ENCODE measurements around the gene SYNGR4.

GRCh38 chr19:48359123-48359522, 5.0 kb upstream of the SYNGR4 start:
- no peak for TF ChIP-seq CTCF (IDR thresholded peaks at IDR 0.05)
- no peak for TF ChIP-seq POLR2A (IDR thresholded peaks at IDR 0.05)
- TF ChIP-seq EP300 (IDR thresholded peaks at IDR 0.05): no peak
- no peak for TF ChIP-seq POLR2AphosphoS5 (IDR thresholded peaks at IDR 0.05)
